Breast epithelium (tissue), 4 donors: ENCODE measurements around the gene SCOC. TPM values are rescaled to one million over a fixed set of nuclear protein-coding genes. Genes with fewer than 3 reads are reported as not detected.

Source experiments
- DNase-seq, 2 donors: peaks; one replicate each; pipeline ENCODE4 v3.0.0-alpha.2; 2019; ENCODE audit warnings: low spot score in 2 of 2
- H3K27ac ChIP-seq, 2 donors: fragments of 200-600 bp; sonication (generic) in 1 of 2; one replicate each; pipeline ENCODE4 v1.5.1; 2016 to 2019; ENCODE audit warnings: mild to moderate bottlenecking in 1 of 2
- H3K27me3 ChIP-seq, 2 donors: fragments of 200-600 bp; sonication (generic) in 1 of 2; one replicate each; pipeline versions ENCODE4 v1.5.1 to v1.6.0; 2017 to 2019; ENCODE audit warnings: control low read depth in 1 of 2, mild to moderate bottlenecking in 1 of 2
- H3K36me3 ChIP-seq: fragments of 200-600 bp; one replicate; pipeline ENCODE4 v1.5.1; 2019
- H3K4me1 ChIP-seq, 2 donors: fragments of 200-600 bp; sonication (generic); one replicate each; pipeline ENCODE4 v1.5.1; 2016 to 2019; ENCODE audit warnings: control low read depth in 1 of 2
- H3K4me3 ChIP-seq, 3 donors: fragments of 200-600 bp; sonication (generic); 1 replicate in 2 of 3; 2 replicates in 1 of 3; pipeline ENCODE4 v1.5.1; 2016 to 2019; ENCODE audit warnings: mild to moderate bottlenecking in 3 of 3, moderate library complexity in 2 of 3
- H3K9me3 ChIP-seq, 2 donors: fragments of 200-600 bp; sonication (generic) in 1 of 2; one replicate each; pipeline ENCODE4 v1.5.1; 2016 to 2019; ENCODE audit warnings: control low read depth in 1 of 2
- POLR2A ChIP-seq: fragments of 450-650 bp; IDR thresholded peaks from one replicate; pipeline ENCODE4 v1.6.1; 2016; ENCODE audit warnings: antibody characterized with exemption, mild to moderate bottlenecking, moderate library complexity
- POLR2AphosphoS5 ChIP-seq, 3 donors: sonication (generic); formaldehyde crosslinking; IDR thresholded peaks; one replicate each; pipeline ENCODE4 v1.6.1; 2017; ENCODE audit warnings: antibody characterized with exemption in 3 of 3
- intact Hi-C: fragments of 100-400 bp; cut with DNase I; formaldehyde crosslinking; loops from one replicate; pipeline ENCODE4 v1.15.1; 2023; ENCODE audit warnings: low total_unique reads
- total RNA-seq, 3 donors: library from RNA; depleted of rRNA; stranded (reverse); fragments of >200 nt; gene quantifications; one replicate each; pipeline ENCODE4 v1.1.0, GENCODE V29; 2016
- TF ChIP-seq, protein P1 (sequence below), 3 donors: fragments of 450-650 bp; IDR thresholded peaks; one replicate each; pipeline ENCODE4 v1.5.1; 2016 to 2017; ENCODE audit warnings: antibody characterized with exemption in 3 of 3, mild to moderate bottlenecking in 3 of 3, moderate library complexity in 3 of 3

The SCOC gene
- total RNA-seq, 3 donors from 2014 or later = 44.6 to 64.0 (median 47.5) TPM

DNA sequence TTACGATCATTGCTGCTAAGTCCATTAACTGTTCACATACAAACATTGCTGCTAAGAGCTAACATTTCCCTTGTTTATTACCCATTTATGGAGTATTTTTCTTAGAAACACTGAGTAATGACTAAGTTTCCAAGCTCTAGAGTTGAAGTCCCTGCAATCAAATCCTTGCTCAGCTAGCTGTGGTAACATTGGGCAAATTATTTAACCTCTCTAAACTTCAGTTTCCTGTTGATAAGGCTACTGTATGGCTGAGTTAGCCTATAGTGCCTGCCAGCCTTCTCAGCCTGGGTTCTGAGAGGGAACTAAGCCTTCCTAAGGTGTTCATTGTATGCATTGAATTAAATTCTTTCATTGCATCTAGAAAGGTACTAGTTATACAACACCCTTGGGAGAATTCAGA is 15.2 kb upstream of the SCOC start:
- no peaks in the 10 kb centered on the region for H3K4me1 ChIP-seq
- no peaks in the 10 kb centered on the region for H3K9me3 ChIP-seq
- no peaks in the 10 kb centered on the region for H3K36me3 ChIP-seq
- H3K4me3 ChIP-seq = no peak overlapping the region
- intact Hi-C loops = no loop called here
- H3K27me3 ChIP-seq = no peaks in the 10 kb centered on the region
- DNase-seq = no peak
- TF ChIP-seq POLR2A = no peak
- TF ChIP-seq POLR2AphosphoS5 (IDR thresholded peaks at IDR 0.05) = no peak
- no peak overlapping the region for H3K27ac ChIP-seq

DNA sequence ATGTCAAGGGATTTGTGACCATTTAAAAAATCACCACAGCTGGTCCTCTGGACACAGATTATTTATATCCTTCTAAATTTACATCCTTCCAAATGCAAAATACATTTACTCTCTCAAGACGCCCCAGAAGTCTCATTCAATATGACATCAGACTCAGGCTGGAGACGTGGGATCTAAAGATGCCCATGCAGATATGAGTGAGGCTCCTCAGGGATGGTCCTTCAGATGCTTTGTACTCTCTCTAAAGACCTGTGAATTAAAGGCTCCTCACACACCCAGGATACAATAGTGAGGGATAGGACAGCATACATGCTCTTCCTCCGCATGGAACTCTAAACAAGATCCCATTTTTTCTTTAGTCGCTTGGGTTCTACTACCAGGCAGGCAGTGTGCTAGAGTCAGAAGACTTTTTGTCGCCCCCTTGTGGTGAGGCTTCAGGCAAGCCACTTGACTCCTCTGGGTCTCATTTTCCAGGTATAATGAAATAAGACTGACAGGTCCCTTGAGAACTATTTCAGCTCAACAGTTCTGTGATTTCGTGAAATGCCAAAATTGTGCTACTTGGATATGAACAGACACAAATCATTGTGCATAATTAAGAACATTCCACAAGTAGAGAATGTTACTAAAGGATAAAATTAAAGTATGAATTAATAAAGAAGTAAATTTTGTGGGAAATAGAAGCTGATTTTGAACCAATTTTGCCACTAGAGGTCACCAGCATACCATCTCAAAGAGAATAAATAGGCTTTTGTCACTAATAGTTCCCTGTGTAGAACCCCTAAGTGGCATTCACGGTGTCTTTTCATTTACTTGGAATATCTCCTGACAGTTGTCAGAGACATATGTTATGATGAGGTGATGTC is 13.7 kb upstream of the SCOC start:
- TF ChIP-seq, protein P1, sequence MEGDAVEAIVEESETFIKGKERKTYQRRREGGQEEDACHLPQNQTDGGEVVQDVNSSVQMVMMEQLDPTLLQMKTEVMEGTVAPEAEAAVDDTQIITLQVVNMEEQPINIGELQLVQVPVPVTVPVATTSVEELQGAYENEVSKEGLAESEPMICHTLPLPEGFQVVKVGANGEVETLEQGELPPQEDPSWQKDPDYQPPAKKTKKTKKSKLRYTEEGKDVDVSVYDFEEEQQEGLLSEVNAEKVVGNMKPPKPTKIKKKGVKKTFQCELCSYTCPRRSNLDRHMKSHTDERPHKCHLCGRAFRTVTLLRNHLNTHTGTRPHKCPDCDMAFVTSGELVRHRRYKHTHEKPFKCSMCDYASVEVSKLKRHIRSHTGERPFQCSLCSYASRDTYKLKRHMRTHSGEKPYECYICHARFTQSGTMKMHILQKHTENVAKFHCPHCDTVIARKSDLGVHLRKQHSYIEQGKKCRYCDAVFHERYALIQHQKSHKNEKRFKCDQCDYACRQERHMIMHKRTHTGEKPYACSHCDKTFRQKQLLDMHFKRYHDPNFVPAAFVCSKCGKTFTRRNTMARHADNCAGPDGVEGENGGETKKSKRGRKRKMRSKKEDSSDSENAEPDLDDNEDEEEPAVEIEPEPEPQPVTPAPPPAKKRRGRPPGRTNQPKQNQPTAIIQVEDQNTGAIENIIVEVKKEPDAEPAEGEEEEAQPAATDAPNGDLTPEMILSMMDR (IDR thresholded peaks at IDR 0.05) = peak; percentile 71 to 82 (median 76)
- no peak for TF ChIP-seq POLR2A
- Histone ChIP-seq H3K4me3 (no peak overlapping the region), H3K27me3 (no peaks in the 10 kb centered on the region), H3K36me3 (no peaks in the 10 kb centered on the region), H3K4me1 (no peaks in the 10 kb centered on the region), H3K27ac (no peak overlapping the region), H3K9me3 (no peaks in the 10 kb centered on the region)
- DNase-seq = peak; percentile 67 to 72
- intact Hi-C loops = no loop called here

DNA sequence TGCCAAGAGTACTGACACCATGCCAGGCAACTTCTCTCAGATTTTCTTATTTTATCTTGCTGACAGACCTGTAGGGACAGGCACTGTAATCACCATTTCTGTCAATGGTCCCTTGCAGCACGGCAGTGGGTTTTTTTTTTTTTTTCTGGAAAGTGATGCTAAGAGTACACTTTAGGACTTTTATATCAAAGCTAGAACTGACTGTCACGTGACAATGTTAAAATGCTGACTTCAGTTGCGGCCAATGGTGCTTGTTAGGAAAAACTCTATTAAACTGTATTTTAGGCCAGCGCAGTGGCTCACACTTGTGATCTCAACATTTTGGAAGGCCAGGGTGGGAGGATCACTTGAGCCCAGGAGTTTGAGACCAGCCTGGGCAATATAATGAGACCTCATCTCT is 12.3 kb upstream of the SCOC start:
- no peak for DNase-seq
- no peak overlapping the region for H3K4me3 ChIP-seq
- intact Hi-C loops = no loop called here
- H3K4me1 ChIP-seq = no peaks in the 10 kb centered on the region
- H3K9me3 ChIP-seq = no peaks in the 10 kb centered on the region
- H3K27ac ChIP-seq = no peak overlapping the region
- H3K36me3 ChIP-seq = no peaks in the 10 kb centered on the region
- H3K27me3 ChIP-seq = no peaks in the 10 kb centered on the region
- TF ChIP-seq, protein P1 (IDR thresholded peaks at IDR 0.05) = no peak
- TF ChIP-seq POLR2A = no peak
- no peak for TF ChIP-seq POLR2AphosphoS5 (IDR thresholded peaks at IDR 0.05)

DNA sequence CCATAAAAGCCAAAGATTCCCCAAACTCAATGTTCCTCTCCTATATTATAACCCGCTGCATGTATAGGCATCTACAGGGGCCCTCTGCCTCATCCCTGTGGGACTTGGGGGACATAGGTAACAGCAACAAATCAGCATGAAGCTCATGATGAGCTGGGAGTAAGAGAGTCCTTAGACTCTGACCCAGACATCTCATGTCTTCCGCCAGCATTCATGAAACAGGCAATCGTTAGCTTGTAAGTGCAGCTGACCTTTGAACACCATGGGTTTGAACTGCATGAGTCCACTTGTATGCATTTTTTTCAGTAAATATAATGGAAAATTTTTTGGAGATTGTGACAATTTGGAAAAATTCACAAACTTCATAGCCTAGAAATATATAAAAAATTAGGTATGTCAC is 10.4 kb upstream of the SCOC start:
- TF ChIP-seq POLR2AphosphoS5 (IDR thresholded peaks at IDR 0.05) = no peak
- TF ChIP-seq, protein P1 (IDR thresholded peaks at IDR 0.05) = no peak
- TF ChIP-seq POLR2A = no peak
- Histone ChIP-seq H3K4me1 (no peaks in the 10 kb centered on the region), H3K9me3 (no peaks in the 10 kb centered on the region), H3K27ac (no peak overlapping the region), H3K4me3 (no peak overlapping the region), H3K27me3 (no peaks in the 10 kb centered on the region), H3K36me3 (no peaks in the 10 kb centered on the region)
- no peak for DNase-seq
- intact Hi-C loops = no loop called here

DNA sequence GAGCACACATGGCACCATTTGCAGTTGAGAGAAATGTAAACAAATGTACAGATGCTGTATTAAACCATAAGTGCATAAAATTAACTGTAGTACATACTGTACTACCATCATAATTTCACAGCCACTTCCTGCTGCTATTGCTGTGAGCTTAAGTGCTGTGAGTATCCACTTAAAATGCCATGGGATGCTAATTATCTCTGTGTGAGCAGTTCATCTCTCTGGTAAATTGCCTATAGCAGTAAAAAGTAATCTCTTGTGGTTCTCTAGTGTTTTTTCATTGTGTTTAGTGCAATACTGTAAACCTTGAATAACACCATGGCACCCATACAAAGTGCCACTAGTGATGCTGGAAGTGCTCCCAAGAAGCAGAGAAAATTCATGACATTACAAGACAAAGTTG is 9.9 kb upstream of the SCOC start:
- intact Hi-C loops = no loop called here
- no peaks in the 10 kb centered on the region for H3K4me1 ChIP-seq
- no peak for DNase-seq
- no peak overlapping the region for H3K27ac ChIP-seq
- H3K27me3 ChIP-seq = no peaks in the 10 kb centered on the region
- TF ChIP-seq, protein P1 (IDR thresholded peaks at IDR 0.05) = no peak
- TF ChIP-seq POLR2AphosphoS5 (IDR thresholded peaks at IDR 0.05) (no peak), POLR2A (no peak)
- H3K4me3 ChIP-seq = no peak overlapping the region
- H3K36me3 ChIP-seq = no peaks in the 10 kb centered on the region
- H3K9me3 ChIP-seq = no peaks in the 10 kb centered on the region
